Stimulated activated CD4-positive, alpha-beta T cell treated with anti-CD3 and anti-CD28 coated beads, Interleukin-2, amount 100 ng/mL, for 4 hours (primary cell): ENCODE measurements around the gene RTN4RL2.

Experiments used
- DNase-seq: peaks from one replicate; pipeline ENCODE4 v3.0.0-alpha.2; 2020; ENCODE audit warnings: low read depth

Gene RTN4RL2

DNA sequence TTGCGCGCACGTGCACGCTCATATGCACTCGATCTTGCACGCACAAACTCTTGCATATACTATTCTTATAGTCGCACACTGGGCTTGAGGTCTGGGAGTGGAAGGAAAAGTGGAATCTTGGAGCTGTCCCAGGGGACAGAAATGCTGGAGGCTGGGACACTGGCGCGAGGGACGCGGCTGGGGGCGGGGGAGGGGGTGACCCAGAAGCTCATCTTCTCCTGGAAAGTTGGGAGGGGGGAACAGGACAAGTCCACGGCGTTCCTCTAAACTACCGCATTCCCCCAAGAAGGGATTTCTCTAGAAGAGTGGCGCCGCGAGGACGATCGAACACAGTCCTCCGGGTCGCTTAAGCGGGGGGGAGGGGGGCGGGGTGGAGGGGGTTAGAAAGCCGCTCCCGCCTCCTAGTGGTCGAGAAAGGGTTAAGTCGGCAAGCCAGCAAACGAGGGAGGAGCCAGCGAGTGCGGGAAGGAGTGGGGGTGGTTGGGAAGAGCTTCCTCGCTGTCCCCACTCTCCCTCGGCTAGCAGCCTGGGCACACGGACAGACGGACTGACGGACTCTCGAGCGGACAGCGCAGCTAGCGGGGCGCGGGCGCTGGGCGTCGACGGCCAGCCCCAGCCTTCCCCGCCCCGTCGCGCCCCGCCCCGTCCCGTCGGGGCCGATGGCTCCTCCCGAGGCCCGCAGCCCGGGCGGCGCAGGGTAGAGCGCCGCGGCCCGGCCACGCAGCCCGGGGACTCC, at the start of gene RTN4RL2:
Gene RTN4RL2 (plus strand): TSS at position 507 of the 736 bp plus-strand sequence. CDS start 338 bp downstream, outside the sequence.
- peak; percentile 27 for DNase-seq

DNA sequence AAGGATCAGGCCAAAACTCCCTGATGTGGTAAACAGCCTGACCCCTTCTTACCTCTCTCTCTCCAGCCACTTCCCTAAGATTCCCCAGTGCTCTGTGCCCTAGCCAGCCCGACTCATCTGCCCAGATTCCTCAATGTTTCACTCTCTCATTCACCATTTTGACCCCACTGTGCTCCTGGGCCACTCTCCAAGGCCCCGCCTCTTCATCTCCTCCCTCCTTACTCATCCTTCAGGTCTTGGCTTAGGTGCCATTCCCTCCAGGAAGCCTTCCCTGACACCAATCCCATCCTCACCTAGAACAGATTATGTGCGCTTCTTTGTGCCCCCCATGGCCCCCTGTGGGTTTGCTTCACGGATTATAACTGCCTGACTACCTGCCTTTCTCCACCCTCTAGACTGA, 46.6 kb upstream of the RTN4RL2 start:
- DNase-seq = no peak

DNA sequence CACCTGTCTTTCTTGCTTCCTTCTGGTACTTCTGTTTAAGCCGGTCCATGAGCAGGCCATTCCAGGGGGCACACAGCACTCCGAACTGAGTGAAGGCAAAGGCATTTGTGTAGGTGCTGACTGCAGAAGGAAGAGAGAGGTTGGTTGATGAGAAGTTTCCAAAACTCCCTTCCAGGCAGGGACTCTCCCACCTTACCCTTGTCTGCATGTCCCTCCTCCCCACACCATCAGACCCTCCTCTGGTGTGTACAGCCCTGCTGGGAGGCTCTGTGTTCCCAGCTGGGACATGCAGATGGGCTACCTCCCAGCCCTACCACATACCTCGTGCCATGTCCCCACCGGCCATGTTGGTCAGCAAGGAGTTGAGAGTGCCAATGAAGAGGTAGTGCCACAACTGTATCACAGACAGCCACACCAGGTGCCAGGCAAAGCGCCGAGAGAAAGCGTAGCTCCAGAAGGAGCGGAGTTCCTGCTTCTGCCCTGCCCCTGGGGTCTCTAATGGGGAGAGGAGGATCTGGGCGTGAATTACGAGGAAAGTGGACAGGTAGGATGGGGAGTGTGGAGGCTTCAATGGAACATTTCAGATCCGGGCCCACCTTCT, 45.6 kb upstream of the RTN4RL2 start:
- DNase-seq = no peak

GRCh38 chr11:57416436-57416835, 43.9 kb upstream of the RTN4RL2 start:
- DNase-seq = no peak

- no peak for DNase-seq
These were observed 43.3 kb upstream of the RTN4RL2 start for GRCh38 chr11:57417056-57417455.

DNA sequence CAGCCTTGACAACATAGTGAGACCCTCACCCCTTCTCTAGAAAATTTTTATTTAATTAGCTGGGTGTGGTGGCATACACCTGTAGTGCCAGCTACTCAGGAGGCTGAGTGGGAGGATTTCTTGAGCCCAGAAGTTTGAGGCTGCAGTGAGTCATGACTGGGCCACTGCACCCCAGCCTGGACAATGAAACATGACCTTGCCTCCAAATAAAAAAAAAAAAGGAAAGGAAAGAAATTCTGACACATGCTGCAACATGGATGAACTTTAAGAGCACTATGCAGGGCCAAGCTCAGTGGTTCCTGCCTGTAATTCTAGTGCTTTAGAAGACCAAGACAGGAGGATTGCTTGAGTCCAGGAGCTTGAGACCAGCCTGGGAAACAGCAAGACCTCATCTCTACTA, 42.2 kb upstream of the RTN4RL2 start:
- no peak for DNase-seq

GRCh38 chr11:57419146-57419545, 41.2 kb upstream of the RTN4RL2 start:
- no peak for DNase-seq

- DNase-seq = no peak
These were observed 39.3 kb upstream of the RTN4RL2 start for GRCh38 chr11:57421066-57421465.

DNA sequence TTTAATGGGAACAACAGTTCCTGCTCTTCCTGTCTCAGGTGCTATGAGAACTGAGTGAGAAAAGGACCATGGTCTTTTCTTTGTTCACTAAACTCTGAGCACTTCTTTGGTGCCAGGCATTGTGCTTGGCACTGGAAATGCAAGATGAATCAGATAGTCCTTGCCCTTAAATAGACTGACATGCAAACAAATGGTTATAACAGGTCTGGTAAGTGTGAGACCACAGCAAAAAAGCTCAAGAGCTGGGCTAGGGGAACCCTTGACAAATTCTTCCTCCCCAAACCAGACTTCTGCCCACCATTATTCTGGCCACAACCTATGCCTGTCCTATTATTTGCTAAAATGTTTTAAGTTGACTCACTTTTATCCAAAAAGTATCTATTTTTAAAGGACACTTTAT, 38.5 kb upstream of the RTN4RL2 start:
- DNase-seq = no peak

DNA sequence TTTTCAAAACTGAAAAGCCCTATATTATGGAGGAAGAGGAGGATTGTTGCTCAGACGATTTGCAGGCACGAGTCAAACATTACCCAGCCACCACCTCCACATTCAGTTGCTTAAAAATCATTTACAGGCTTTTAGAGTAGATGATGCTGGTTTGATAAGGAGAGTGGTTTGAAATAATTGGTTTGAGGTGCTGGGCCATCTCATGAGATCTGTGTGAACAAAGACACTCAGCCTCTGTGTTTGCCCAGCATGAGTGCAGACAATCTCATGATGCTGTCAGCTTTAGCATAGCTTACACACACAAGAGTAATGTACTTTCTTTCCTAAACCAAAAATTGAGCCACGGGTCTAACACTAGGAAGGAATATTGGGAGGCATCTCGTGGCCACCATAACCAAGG, 37.7 kb upstream of the RTN4RL2 start:
- no peak for DNase-seq

GRCh38 chr11:57424137-57424791, 36.1 kb upstream of the RTN4RL2 start:
- no peak for DNase-seq

DNA sequence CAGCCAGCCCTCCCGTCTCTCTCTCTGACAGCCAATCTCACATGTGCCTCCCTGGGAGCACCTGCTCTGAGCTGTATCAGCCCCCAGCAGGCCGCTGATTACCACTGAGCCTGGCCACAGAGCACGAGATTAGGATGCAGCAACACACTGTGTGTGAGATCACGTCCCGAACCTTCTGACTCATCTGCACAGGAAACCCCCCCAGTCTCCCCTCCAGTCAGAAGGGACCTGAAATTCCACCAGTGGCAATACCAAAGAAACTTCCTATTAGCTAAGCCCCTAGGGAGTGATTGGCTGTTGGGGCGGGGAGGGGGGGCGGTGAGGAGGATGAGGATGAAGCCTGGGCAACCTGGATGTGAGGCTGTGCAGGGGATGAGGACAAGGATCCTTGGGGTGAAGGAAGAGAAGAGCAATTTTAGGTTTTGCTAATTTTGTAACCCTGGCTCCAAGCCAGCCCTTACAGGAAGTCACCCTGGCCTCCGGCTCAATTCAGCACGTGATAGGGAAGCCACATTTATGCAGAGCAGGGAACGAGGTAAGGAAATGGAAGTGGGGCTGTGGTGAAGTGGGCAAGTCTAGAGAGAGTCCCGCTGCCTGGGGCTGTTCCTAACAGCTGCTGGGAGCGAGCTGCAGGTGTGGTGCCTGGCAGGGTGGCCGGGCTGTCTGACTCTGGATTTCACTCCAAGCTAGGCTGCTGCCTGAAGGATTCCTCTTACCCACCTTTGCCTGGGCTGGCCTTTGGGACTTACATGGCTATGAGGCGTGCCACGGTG, 35.4 kb upstream of the RTN4RL2 start:
- DNase-seq = peak; percentile 89

DNA sequence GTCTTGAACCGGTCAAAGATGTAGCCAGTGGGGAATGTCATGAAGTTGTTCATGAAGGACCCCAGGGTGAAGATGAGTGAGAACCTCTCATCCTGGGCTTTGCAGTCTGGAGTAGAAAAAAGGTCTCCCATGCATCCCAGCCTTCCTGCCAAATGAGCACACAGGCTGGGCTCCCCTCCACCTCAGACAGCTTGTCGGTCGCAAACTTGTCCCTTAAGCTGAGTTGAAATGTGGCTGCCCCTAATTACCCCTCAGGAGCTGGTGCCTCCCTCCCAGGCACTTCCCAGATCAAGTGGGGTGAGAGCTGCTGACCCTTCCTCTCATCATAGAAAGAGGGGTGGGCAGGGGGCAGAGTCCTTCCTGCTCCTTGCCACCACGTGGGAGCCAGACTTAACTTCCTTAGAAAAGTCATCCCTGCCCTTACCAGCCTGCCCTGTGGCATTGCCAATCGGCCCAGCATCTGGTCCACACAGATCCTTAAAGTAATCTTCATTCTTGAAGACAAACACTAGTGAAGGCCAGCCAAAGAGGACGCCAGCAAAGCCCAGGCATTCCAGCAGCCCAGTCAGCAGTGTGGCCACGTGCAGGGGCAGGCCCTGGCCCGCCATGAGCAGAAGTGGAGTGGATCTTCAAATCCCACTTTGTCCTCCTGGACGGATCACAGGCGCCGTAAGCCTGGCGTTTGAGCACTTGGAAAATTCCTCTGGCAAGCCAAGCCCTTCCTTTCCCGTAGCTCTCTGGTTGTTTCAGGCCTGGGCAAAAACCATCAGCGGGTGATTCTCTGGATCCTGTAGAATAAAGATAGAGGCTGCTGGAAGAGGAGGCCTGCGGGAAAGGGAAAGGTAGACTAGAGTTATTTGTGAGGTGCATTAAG, 34.5 kb upstream of the RTN4RL2 start:
- DNase-seq = no peak

DNA sequence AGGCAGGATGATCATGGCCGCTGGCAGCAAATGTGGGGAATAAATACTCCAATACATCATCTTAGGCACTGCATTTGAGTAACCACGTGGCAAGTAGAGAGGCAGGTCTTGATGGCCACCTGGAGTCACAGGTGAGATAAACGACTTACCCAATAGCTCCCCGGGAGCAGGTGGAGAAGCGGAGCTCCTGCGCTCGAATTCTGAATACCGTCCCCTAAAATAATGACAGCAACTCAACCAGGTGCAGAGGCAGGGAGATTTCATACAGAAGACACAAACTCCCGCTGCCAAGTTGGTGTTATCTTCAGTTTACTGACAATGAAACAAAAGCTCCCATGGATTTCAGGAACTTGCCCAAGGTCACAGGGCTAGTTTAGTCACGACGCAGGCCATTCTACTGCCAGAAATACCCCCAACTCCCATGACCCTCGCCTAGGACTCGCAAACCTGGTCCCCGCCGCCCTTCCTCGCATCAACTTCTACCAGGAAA, 33.8 kb upstream of the RTN4RL2 start:
- no peak for DNase-seq

- peak; percentile 76 for DNase-seq
These were observed 33.2 kb upstream of the RTN4RL2 start, which contains the start of gene SLC43A3 for GRCh38 chr11:57426929-57427726. Gene SLC43A3 (minus strand): TSS chr11:57427121. CDS start chr11:57426172, 949 bp downstream.

- no peak for DNase-seq
These were observed 32.6 kb upstream of the RTN4RL2 start for GRCh38 chr11:57427727-57428082.

GRCh38 chr11:57428643-57429042, 31.7 kb upstream of the RTN4RL2 start:
- no peak for DNase-seq

DNA sequence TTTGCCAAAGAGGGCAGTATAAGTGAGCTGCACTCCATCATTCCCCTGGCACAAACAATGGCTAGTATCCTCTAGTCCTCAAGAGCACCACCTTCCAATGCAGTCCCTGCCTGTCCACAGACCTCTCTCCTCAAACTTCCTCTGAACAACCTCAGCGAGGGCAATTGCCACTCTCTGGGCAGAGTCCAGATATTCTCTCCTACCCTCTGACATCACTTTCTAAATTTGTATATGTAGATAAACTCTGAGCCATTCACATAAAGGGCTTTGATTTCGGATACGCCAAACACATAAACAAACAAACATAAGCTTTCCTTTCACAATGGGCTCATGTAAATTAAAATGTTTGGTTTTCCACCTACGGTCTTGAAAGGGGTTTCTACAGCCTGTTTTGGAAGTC, 30.4 kb upstream of the RTN4RL2 start:
- no peak for DNase-seq

DNA sequence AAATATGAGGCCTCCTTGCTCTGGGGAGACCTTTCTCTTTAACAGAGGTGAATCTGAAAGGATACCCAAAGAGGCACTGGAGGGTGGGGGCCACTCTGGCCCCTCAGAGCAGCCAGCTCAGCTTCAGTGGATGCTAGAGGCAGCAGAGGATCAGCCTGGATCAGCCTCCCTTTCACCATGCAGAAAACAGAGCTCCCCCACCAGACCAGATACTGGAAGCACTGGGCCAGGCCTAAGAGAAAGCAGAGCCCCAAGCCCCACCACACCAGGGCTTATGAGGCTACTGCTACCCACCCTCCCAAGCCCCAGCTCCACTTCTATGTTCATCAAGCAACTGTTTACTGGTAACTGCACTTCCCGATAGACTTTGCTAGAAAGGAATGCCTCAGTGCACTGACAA, 29.4 kb upstream of the RTN4RL2 start:
- no peak for DNase-seq

DNA sequence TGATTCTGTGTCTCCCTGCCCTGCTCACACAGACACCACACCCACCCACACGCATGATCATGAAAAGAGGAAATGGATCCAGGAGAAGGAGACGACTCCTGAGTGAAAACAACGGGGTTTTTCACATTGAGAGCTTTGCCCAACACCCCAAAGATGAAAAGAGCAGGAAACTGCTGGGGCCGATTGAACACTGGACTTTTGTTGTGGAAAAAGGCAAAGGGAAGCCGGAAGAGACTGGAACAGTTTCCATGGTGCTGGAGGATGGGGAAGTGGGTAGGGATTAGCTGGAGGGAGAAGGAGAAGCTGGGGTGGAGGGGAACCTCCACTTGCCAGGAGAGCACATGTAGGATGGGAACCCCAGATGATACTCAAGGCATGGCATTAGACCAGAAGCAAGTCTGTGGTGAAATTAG, 28.2 kb upstream of the RTN4RL2 start:
- no peak for DNase-seq
